ENCODE results near the gene ANKRD65.
"Not testable (repeated sequence)": the region's sequence is repeated elsewhere in the genome, so short reads cannot be mapped to it uniquely, and the experiment has no call there.

Gene ANKRD65

DNA sequence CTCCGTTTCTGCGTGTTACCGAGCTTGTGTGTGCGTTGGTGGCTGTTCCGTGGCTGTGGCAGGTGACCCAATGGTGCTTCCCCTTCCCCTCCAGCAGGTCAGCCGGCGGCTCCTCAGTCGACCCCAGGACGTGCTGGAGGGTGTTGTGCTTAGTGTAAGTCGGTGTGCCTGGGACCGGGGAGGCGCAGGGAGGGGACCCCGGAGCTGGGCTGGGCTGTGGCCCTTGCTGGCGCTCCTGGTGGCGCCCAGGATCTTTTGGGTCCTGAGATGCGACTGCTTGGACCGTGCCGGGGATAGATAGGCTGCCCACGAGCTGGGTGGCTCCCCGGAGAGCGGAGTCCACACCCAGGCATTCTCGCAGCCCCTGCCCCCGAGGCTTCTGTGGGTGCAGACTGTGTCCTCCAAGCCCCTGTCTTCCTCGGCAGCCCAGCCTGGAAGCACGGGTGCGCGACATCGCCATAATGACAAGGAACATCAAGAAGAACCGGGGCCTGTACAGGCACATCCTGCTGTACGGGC is 34.3 kb upstream of the ANKRD65 start:
- H3K27ac ChIP-seq: no peak overlapping the region

DNA sequence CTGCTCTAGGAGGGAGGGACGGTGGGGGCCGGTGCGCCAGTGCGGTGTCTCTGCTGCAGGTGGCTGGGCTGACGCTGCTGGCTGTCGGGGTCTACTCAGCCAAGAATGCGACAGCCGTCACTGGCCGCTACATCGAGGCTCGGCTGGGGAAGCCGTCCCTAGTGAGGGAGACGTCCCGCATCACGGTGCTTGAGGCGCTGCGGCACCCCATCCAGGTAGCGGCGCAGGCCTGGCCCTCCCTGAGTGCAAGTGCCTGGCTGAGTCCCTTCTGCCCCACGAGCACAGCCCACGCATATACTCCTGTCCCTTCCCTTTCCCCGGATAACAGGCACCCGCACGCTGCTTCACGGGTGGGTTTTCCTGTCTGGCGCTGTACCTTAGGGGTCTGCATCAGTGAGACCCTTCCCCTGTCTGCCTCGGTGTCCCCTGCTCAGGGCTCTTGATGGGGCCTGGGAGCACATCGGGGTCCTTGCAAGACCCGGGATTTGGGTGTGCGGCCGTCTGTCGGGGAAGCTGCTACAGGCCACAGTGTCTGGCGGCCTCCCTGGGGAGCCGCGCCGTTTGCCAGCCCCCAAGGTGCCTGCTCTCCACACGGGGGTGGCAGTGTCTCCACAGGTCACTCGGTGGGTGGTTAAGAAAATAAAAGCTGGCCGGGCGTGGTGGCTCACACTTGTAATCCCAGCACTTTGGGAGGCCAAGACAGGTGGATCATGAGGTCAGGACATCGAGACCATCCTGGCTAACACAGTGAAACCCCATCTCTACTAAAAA is 33.4 kb upstream of the ANKRD65 start:
- not testable (repeated sequence) for H3K27ac ChIP-seq

More for the DNA sequence above, 34.3 kb upstream of the ANKRD65 start:
- TF ChIP-seq ZFX (IDR thresholded peaks at IDR 0.05): no peak
- TF ChIP-seq, protein P1, sequence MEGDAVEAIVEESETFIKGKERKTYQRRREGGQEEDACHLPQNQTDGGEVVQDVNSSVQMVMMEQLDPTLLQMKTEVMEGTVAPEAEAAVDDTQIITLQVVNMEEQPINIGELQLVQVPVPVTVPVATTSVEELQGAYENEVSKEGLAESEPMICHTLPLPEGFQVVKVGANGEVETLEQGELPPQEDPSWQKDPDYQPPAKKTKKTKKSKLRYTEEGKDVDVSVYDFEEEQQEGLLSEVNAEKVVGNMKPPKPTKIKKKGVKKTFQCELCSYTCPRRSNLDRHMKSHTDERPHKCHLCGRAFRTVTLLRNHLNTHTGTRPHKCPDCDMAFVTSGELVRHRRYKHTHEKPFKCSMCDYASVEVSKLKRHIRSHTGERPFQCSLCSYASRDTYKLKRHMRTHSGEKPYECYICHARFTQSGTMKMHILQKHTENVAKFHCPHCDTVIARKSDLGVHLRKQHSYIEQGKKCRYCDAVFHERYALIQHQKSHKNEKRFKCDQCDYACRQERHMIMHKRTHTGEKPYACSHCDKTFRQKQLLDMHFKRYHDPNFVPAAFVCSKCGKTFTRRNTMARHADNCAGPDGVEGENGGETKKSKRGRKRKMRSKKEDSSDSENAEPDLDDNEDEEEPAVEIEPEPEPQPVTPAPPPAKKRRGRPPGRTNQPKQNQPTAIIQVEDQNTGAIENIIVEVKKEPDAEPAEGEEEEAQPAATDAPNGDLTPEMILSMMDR (conservative IDR thresholded peaks at IDR 0.05): no peak

DNA sequence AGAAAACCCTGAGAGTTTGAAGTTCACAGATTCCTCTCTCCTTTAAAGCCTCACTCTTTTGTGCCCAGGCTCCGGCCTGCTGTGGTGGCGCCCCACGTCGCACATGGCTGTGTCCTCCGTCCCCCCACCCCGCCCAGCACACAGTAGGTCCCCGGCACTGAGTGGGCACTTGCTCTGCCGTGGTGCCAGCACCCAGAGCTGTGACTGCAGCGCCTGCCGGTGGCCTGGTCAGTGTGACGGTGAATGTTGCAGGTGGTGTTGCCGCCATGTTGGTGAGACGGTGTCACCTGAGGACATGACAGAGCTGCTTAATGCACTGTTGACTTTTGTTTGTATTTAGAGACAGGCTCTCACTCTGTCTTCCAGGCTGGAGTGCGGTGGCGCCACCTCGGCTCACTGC is 31.8 kb upstream of the ANKRD65 start:
- no peak for TF ChIP-seq ZFX (IDR thresholded peaks at IDR 0.05)
- TF ChIP-seq, protein P1 (conservative IDR thresholded peaks at IDR 0.05): no peak
- H3K27ac ChIP-seq: no peak overlapping the region

DNA sequence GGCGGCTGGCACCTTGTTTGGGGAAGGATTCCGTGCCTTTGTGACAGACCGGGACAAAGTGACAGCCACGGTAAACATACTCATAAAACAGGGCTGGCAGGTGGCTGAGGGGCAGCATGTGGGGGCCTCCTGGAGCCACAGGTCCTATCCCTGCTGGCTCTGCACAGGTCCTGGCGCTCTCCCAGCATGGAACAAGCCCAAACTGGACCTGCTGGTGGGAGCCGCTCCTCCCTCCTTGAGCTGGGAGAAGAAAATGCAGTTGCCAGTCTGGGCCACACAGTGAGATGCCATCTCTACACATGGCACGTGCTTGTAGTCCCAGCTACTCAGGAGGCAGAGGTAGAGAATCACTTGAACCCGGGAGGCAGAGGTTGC is 31.3 kb upstream of the ANKRD65 start:
- not testable (repeated sequence) for H3K27ac ChIP-seq

DNA sequence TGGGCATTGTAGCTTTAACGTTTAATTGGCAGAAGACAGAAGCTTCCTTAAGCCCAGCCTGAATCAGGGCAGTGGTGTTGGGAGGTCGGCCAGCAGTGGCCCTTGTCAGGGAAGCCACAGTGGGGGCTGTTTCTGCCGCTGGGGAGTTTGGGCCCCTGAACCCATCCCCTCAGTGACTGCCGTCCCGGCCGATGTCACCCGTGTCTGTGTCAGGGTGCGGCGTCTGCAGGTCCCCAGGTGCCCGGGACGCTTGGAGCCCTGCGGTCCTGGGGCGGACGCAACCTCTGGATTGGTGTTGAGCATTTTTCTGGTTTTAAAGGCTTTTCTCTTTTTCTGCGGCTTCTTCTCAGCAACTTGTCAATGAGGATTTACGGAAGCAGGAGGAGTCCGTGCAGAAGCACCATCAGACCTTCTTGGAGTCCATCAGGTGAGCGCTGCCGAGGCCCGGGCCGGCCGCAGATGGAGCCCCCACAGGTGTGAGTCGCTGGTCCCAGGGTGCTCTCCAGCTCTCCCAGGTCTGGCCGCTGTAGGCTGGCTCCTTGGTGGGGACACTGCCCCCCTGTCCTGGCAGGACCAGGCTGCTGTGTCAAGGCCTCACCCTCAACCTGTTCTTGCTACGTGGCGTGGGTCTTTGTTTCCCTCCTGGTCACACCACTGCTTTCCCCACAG is 30.8 kb upstream of the ANKRD65 start:
- no peak overlapping the region for H3K27ac ChIP-seq
- TF ChIP-seq ZFX (IDR thresholded peaks at IDR 0.05): no peak
- TF ChIP-seq, protein P1 (conservative IDR thresholded peaks at IDR 0.05): no peak

DNA sequence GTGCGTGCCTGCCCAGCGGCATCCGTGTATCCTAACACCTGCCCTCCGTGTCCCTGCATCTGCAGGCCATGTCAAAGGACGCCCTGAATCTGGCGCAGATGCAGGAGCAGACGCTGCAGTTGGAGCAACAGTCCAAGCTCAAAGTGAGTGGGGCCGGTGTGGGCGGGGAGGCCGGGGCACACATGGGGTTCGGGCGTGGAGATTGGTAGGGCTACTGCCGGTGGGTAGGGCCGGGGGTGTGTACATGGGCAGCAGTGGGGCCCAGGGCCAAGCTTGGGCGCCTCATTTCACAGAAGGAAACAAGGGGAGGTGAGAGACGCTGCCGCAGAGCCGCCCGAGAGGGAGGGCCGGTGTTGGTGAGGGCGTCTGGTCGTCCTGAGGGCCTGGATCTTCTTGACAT is 29.5 kb upstream of the ANKRD65 start:
- not testable (repeated sequence) for H3K27ac ChIP-seq

DNA sequence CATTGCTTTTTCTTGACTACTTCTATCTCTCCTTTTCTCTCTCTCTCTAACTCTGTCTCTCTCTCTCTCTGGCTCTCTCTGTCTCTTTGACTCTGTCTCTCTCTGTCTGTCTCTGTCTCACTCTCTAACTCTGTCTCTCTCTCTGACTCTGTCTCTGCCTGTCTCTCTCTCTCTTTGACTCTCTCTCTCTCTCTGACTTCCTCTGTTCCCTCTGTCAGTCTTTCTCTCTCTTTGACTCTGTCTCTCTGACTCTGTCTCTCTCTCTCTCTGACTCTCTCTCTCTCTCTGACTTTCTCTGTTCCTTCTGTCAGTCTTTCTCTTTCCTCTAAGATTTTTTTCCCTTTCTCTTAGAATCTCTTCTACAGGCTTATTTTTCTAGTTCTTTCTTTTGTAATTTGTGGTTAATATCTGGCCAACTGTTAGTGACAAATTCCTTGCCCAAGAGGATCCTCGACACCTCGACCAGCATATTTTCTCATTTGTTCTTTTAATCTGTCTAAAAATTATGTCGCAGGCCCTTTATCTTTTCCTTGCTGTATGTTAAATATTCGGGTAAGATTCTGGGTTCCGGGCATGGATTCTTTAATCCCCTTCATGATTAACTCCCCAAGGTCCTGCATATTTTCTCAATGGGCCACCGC is 28.1 kb upstream of the ANKRD65 start, which contains the start of gene ATAD3C:
TSS of gene ATAD3C (plus strand) at position 591 of the 641 bp plus-strand sequence. CDS start 995 bp downstream, outside the sequence.
- TF ChIP-seq, protein P1 (conservative IDR thresholded peaks at IDR 0.05): no peak
- no peak for TF ChIP-seq ZFX (IDR thresholded peaks at IDR 0.05)

DNA sequence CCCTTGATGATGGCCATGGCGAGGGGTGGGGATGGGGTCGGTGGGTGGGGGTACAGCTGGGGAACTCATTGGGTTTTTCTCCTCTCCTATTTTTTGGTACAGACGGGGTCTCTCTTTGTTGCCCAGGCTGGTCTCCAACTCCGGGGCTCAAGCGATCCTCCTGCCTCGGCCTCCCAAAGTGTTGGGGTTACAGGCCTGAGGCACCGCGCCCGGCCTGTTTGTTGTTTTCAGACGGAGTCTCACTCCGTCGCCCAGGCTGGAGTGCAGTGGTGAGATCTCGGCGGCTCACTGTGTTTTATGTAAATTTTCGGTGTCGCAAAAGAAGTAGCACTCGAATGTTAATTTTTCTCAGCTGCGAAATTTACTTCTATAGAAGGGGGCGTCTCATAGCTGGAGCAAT is 25.6 kb upstream of the ANKRD65 start:
- H3K27ac ChIP-seq: not testable (repeated sequence)

More for the DNA sequence above, 28.1 kb upstream of the ANKRD65 start, which contains the start of gene ATAD3C:
- no peak within 1 kb of the TSS for H3K27ac ChIP-seq

DNA sequence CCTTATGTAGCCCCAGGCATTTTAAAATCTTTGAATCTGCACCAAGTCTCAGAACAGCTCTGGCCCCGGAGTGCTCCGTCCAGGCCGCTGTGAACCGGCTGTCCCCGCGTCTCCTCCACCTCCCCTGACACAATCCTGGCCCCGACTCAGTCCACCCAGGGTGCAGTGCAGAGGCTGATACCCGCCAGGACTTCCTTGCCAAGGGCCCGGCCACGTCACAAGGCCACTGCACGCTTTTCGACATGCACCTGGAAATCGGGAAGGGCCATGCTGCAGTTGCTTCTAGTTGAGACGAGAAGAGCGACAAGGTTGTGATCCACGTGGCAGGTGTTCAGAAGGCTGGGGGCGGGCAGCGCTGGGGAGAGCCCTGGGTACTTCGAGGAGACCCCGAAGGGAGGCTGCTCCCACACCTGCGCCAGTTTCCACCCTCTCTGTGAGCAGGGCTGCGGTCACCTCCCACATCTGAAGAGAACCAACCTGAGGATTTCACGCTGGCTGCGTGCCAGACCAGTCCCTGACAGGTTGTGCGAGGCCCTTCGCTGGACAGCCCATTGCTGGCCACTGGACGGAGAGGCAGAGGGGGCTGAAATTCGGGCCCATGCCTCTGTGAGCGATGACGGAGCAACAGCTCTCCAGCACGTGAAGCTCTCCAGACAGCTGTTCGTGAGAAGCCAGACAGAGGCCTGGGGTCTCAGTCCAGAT is 21.1 kb upstream of the ANKRD65 start:
- H3K27ac ChIP-seq: no peak overlapping the region
- TF ChIP-seq, protein P1 (conservative IDR thresholded peaks at IDR 0.05): no peak
- no peak for TF ChIP-seq ZFX (IDR thresholded peaks at IDR 0.05)
